Measurements from ENCODE around the gene CEP55.

CEP55 gene

GRCh38 chr10:93567277-93568104 lies 71.1 kb downstream of the CEP55 start:
- no peak for DNase-seq

- no peak for DNase-seq
These were observed 71.6 kb downstream of the CEP55 start for GRCh38 chr10:93568105-93568390.

- no peak for DNase-seq
These were observed 74.0 kb downstream of the CEP55 start for GRCh38 chr10:93570383-93570782.

GRCh38 chr10:93572606-93573005 lies 76.2 kb downstream of the CEP55 start:
- DNase-seq = no peak

- DNase-seq = no peak
These were observed 76.9 kb downstream of the CEP55 start for GRCh38 chr10:93573051-93573909.

- no peak for DNase-seq
These were observed 77.5 kb downstream of the CEP55 start for GRCh38 chr10:93573924-93574323.

- DNase-seq = no peak
These were observed 80.5 kb downstream of the CEP55 start for GRCh38 chr10:93576888-93577287.

GRCh38 chr10:93577565-93577964 lies 81.2 kb downstream of the CEP55 start:
- DNase-seq = no peak

Measured in fibroblast of skin of right biceps (primary cell).